ENCODE measurements around the gene TDRD7.

GRCh38 chr9:97502222-97502983 lies 90.5 kb downstream of the TDRD7 start:
- TF ChIP-seq CTCF (conservative IDR thresholded peaks at IDR 0.05 in 1 of 2, IDR thresholded peaks at IDR 0.05 in 1 of 2; ENCODE audit: extremely low read depth in 1 of 2, insufficient read depth in 1 of 2, low read depth in 1 of 2, low read length in 2 of 2), result no peak
- TF ChIP-seq EZH2 (IDR thresholded peaks at IDR 0.05; ENCODE audit: borderline replicate concordance, low read length), result peak; percentile 47

Measured in mammary epithelial cell (primary cell).